ENCODE measurements around the gene CASKIN2. TPM values are rescaled to one million over a fixed set of nuclear protein-coding genes. Genes with fewer than 3 reads are reported as not detected.

Gene CASKIN2
- total RNA-seq, 1 experiment from 2014 or later: 25.4 TPM

GRCh38 chr17:75474736-75475135 lies 40.6 kb downstream of the CASKIN2 start:
- BruUV-seq (replicated peaks): no TSS peak
- Histone ChIP-seq H3K27ac (no peak overlapping the region), H3K27me3 (ENCODE audit: insufficient read depth, low read depth) (no peaks in the 10 kb centered on the region), H3K9me3 (ENCODE audit: insufficient read depth, low read depth) (no peaks in the 10 kb centered on the region), H3F3A (ENCODE audit: insufficient read depth, low read depth) (no peaks in the 10 kb centered on the region), H2AFZ (no peak overlapping the region), H3K79me2 (ENCODE audit: low read depth) (no peaks in the 10 kb centered on the region), H3K4me2 (no peak overlapping the region), H3K36me3 (ENCODE audit: low read depth) (peaks cover 7% of the 10 kb centered on the region), H3K4me1 (replicated peaks; ENCODE audit: insufficient read depth) (no peaks in the 10 kb centered on the region), H3K9me2 (ENCODE audit: insufficient read depth) (no peaks in the 10 kb centered on the region), H3K4me3 (no peak overlapping the region), H4K20me1 (ENCODE audit: insufficient read depth) (no peaks in the 10 kb centered on the region)
- ChIA-PET CTCF (no interaction called here), POLR2A (ENCODE audit: unreplicated experiment) (interaction anchor here (0.6 to 0.7 kb wide), 3 partner anchors 18 to 248 kb away, joined by 3 to 5 read pairs (median 5); partner anchors contain the start of gene TMEM94)
- intact Hi-C loops (cut with micrococcal nuclease; ENCODE audit: unreplicated experiment): no loop called here
- DNase-seq: no peak
- TF ChIP-seq EZH2 (IDR thresholded peaks at IDR 0.05; ENCODE audit: low read depth): no peak
- no peak for TF ChIP-seq CTCF (conservative IDR thresholded peaks at IDR 0.05)

- Histone ChIP-seq H3F3A (ENCODE audit: insufficient read depth, low read depth) (no peaks in the 10 kb centered on the region), H3K4me3 (no peak overlapping the region), H3K27ac (no peak overlapping the region), H3K27me3 (ENCODE audit: insufficient read depth, low read depth) (no peaks in the 10 kb centered on the region), H3K9me3 (ENCODE audit: insufficient read depth, low read depth) (no peaks in the 10 kb centered on the region), H3K79me2 (ENCODE audit: low read depth) (no peaks in the 10 kb centered on the region), H2AFZ (no peak overlapping the region), H3K4me2 (no peak overlapping the region), H3K9me2 (ENCODE audit: insufficient read depth) (no peaks in the 10 kb centered on the region), H4K20me1 (ENCODE audit: insufficient read depth) (no peaks in the 10 kb centered on the region), H3K36me3 (ENCODE audit: low read depth) (peaks cover 7% of the 10 kb centered on the region), H3K4me1 (replicated peaks; ENCODE audit: insufficient read depth) (no peaks in the 10 kb centered on the region)
- no peak for DNase-seq
- CTCF ChIA-PET: no interaction called here
- intact Hi-C loops (cut with micrococcal nuclease; ENCODE audit: unreplicated experiment): no loop called here
- BruUV-seq (replicated peaks): no TSS peak
- TF ChIP-seq EZH2 (IDR thresholded peaks at IDR 0.05; ENCODE audit: low read depth): no peak
- TF ChIP-seq CTCF (conservative IDR thresholded peaks at IDR 0.05): no peak
- POLR2A ChIA-PET (ENCODE audit: unreplicated experiment): interaction anchor here (0.6 kb wide), 1 partner anchor 59 kb away, joined by 22 read pairs; no protein-coding TSS in a partner anchor
These were observed 42.1 kb downstream of the CASKIN2 start for GRCh38 chr17:75473246-75473645.

- peak in 1 of 2 experiments; percentile 45 for DNase-seq
- ChIA-PET CTCF (interaction anchor here (0.7 kb wide), 1 partner anchor 18 kb away, joined by 6 read pairs; no protein-coding TSS in a partner anchor), POLR2A (ENCODE audit: unreplicated experiment) (no interaction called here)
- no peak overlapping the region for H3K4me2 ChIP-seq
- H3K36me3 ChIP-seq (ENCODE audit: low read depth): peaks cover 7% of the 10 kb centered on the region
- no peaks in the 10 kb centered on the region for H3K9me2 ChIP-seq (ENCODE audit: insufficient read depth)
- no peaks in the 10 kb centered on the region for H3F3A ChIP-seq (ENCODE audit: insufficient read depth, low read depth)
- no peak overlapping the region for H2AFZ ChIP-seq
- no peaks in the 10 kb centered on the region for H4K20me1 ChIP-seq (ENCODE audit: insufficient read depth)
- no peak overlapping the region for H3K4me3 ChIP-seq
- no peaks in the 10 kb centered on the region for H3K4me1 ChIP-seq (replicated peaks; ENCODE audit: insufficient read depth)
- BruUV-seq (replicated peaks): no TSS peak
- intact Hi-C loops (cut with micrococcal nuclease; ENCODE audit: unreplicated experiment): no loop called here
- H3K79me2 ChIP-seq (ENCODE audit: low read depth): no peaks in the 10 kb centered on the region
- H3K9me3 ChIP-seq (ENCODE audit: insufficient read depth, low read depth): no peaks in the 10 kb centered on the region
- TF ChIP-seq EZH2 (IDR thresholded peaks at IDR 0.05; ENCODE audit: low read depth) (no peak), CTCF (conservative IDR thresholded peaks at IDR 0.05) (no peak)
- no peak overlapping the region for H3K27ac ChIP-seq
- no peaks in the 10 kb centered on the region for H3K27me3 ChIP-seq (ENCODE audit: insufficient read depth, low read depth)
These were observed 43.2 kb downstream of the CASKIN2 start for GRCh38 chr17:75472119-75472518.
